Measurements from ENCODE around the gene ATG10.

ATG10 gene

DNA sequence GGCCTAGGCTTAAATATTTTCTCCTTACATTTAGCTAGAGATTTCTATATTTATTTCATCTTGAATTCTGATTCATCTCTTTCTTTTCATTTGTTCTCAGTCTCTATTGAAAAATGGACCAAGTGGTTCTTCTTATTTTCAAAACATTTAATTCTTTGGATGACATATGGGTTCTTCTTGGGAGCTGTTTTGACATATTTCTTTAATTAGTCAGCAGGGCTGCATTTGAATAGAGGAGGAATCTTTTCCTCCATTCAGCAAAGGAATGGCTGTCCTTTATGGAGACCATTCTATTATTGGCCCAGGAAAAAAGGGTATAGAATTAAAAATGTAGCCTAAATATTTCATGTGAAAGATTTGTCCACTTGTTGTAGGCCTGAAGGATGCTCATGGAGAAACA lies 196.5 kb downstream of the ATG10 start:
- no peak for FAIRE-seq

DNA sequence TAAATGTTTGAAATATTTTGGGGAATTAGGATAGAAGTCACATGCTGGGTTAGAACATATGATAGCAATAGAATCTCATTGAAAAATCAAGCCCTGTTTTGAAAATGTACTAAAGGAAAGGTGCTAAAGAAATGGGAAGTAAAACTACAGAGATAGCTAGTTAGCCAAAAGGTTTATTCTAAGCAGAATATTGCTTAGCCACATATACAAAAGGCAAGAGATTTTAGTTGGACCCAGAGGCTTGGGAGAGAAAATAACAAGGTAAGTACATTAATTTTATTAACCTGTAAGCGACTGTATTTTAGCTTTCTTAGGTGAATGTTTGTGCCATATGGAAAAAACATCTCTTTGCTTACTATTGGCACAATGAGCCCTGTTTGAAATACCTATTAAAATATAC lies 198.1 kb downstream of the ATG10 start:
- no peak for FAIRE-seq

DNA sequence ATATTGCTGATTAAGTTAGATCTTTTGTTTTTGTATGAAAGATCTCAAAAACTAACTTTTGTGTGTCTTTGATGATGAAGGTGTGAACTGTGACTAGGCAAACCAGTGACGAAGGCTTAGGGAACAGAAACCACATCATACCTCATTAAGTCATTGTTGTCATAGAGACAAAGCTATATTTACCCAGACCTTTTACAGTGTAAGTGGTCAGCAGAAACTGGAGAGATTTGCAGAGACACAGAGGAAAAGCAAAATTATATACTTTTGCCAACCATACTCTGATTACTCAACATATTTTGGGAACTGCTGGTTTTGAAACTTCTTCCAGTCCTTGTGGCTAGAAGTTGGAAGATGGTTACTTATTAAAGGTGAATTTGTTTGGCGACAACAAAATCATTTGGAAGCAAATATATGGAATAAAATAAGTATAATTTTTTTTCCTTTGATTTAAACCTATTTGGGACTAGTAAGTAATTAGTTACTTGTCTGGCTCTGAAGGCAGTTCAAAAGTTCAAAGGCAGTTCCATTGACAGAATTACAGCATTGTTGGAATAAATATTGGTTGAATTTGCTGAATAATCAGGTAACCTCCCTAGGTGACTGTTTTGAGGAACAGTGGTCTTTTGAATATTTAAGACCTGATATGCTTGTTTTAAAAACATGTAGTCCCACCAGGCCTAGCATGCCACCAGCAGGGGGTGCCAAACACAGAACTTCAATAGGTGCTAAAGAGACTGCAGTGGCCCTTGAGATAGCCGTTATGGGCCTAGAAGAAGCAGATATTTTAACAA lies 202.5 kb downstream of the ATG10 start:
- FAIRE-seq: no peak

DNA sequence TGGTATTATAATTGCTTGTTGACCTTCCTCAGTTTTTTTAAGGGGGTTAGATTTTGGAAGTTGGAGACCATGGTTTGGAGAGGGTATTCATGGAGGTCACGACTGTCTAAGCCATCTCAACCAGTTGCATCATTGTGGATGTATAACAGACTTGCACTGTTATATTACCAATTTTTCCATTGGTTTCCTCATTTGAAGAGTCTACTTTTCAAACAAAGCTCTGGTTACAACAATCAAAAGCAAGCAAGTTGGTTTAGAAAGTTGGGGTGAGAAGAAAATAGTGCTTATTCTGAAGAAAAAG lies 203.0 kb downstream of the ATG10 start:
- no peak for FAIRE-seq

DNA sequence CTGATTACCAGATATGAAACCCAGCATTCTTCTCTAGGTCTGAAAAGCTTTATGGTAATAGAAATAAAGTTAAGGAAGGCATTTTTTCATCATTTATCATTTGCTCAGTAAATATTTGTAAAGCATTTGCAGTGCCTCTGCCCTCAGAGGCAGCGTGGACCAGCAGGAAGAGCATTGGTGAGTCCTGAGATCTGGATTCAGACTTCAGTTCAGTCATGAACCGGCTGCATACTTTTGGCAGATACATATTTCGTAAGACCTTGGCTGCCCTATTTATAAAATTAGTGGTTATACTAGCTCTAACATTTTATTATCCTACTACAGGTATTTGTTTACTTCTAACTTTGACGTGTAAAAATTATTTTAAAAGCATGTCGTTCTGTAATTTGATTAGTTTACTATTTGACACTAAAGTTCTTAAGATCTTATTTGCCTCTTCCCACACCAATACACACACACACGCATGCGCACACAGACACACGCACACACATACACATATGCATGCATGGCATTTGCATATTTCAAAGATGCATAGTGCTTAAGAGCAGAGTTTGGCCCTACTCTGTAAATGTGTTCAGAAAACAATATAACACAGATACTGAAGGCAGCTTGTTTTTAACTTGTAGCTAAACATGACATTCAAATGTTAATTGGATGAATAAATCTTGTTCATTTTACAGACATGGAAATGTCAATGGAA lies 204.4 kb downstream of the ATG10 start:
- no peak for FAIRE-seq

DNA sequence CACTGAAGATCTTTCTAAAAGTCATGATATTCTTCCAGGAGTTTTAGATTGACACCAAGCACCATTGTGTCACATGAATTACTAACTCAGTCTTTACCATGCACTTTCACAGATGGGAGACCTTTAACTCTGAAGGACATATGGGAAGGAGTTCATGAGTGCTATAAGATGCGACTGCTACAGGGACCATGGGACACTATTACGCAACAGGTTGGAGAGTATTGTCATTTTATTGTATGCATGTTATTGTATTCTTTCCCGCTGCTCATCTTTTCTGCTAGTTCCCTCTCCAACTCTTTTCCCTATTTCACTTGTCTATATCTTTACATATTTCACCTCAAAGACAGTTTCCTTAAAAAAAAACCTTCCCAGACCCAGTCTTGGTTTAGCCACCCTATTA lies 206.6 kb downstream of the ATG10 start:
- no peak for FAIRE-seq

DNA sequence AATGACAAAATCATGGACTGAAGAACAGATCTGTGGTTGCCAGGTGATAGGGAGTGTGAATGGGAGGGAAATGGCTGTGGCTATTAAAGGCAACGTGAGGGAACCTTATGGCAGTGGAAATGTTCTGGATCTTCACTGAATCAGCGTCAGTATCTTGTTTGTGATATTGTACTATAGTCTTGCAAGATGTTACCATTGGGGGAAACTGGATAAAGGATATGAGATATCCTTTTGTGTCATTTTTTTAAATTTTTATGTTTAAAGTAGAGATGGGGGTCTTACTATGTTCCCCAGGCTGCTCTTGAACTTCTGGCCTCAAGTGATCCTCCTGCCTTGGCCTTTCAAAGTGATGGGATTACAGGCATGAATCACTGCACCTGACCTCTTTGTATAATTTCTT lies 210.8 kb downstream of the ATG10 start:
- FAIRE-seq: no peak

DNA sequence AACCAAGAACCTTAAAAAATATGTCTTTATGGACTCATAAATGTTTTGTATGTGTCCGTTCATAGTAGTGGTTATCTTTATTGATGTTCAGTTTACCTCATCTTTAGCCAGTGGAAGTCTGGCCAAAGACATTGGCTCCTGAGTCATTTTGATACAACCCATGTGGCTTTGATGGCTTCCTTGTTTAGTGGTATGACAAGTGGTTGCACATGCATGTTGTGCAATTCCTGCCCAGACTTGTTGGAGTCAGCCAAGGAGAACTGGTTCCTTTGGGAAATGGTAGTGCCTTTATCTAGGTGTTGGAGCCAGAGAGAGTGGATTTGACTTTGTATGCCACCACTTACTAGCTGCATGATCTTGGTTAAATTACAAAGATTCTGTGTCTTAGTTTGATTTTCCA lies 212.0 kb downstream of the ATG10 start:
- FAIRE-seq: no peak

DNA sequence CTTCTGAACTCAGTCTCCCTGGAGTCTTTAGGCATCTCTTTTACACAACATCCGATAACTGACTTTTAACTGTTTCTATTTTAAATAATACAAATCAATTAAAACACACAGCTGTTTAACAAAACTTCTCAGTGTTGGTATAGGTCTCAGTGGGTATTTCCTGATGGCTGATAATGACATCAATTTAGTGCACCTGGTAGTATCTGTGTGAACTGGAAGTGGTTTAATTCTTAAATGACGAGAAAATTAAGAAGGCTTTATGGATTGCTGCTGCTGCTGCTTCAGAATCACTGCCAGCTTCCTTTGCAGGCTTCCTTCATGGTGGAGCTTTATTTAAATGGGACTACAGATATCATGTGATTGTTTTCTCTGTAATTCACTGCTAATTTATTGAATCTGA lies 214.0 kb downstream of the ATG10 start:
- no peak for FAIRE-seq

DNA sequence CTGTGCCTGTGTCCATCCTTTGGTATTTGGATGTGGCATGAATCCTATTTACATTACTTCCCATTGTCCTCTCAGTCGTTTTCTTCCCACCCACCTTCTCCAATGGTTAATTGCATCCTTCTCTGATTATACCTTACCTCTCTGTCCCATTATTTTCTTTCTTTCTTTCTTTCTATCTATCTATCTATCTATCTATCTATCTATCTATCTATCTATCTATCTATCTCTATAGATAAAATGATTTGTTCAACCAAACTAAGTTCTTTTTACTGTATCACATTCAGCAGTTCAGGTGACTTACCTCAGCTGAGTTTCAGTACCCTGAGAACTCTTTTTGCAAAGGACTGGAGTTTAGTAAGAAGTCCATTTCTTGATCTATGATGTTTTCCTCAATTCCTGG lies 225.7 kb downstream of the ATG10 start:
- FAIRE-seq: no peak

DNA sequence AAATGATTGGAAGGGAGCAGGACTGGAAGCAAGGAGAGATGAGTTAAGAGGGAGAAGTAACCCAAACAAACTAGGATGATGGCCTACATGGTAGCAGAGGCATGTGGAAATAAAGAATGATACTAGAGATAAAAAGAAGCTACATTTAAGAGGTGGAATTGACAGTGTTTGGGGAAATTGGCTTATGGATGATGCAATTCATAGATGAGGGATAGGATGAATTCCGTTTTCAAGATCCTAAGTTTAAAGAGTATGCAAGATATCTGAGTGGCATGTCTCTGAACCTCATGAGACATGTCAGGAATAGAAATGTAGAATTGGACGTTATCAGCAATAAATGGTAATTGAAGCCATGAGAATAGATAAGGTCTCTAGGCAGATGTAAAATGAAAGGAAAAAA lies 232.7 kb downstream of the ATG10 start:
- no peak for FAIRE-seq

DNA sequence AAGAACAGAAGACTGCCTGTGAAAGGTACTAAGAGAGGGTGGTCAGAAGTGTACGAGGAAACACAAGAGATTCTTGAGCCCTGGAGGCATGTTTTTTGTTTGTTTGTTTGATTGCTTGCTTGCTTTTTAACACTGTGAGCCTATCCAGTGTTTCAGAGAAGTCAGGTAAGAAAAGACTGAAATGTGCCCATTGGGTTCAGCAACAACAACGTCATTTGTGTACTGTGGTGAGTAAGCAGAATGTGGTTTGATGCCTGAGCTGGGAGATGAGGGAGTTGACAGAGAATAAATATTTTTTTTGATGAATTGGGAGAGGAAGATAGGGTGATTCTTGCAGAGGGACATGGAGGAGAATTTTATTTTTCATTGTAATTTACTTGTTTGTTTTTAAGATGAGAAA lies 233.2 kb downstream of the ATG10 start:
- no peak for FAIRE-seq

DNA sequence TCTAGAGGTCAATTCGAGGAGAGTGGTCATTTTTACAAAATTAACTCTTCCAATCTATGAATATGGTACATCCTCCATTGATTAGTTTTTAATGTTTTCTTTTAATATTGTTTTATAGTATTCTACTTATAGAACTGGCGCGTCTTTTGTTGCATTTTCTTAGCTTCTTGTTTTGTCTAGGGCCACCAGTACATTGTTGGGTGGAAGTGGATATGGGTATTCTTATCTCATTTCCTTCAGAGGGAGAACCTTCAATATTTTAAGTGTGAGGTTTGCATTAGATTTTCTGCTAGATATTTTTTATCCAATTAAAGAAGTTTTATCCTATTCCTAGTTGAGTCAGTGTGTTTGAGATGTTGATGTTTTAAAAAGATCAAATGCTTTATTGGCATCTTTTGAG lies 236.5 kb downstream of the ATG10 start:
- no peak for FAIRE-seq

DNA sequence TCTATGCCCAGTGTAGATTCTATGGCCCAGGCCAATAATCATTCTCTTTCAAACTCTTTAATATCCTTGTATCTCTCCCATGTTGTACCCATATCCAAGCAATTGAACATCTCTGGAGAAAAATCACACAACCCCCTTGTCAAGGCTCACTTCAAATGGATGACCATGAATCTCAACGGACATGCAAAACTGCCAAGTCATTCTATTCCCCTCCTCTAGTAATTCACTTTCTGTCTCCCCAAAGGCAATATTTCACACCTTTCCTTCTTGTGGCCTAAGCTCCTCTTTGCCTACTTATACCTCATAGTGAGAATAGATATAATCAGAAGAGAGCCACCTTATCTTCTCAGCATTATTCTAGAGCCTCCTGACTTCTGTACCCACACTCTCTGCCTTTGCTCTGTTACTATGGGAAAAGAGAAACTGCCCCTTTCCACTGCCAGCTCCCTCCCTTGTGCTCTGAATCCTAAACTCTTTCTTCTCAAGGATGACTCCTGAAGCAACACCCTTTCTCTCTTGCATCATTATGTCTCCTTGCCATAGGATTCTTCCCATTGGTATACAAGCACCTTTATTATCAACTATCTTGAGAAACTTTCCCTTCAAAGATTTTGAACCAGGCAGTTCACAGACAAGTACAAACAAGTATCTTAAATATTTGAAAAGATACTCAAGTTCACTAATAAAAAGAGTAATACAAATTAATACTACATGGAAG lies 240.2 kb downstream of the ATG10 start:
- no peak for FAIRE-seq

DNA sequence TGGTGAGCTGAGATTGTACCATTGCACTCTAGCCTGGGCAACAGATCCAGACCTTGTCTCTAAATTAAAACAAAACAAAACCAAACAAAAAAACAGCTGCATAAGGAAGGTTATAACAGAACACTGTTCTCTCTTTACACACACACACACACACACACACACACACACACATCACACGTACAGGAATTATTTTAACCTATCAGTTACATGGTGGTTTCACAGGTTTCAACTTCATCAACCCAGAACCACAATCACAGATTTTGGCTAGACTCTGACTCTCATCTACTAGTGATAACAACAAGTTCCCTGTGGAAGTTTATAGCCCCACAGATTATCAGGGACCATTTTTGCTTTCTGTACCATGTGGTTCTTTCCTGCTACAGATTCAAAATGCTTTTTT lies 246.1 kb downstream of the ATG10 start:
- no peak for FAIRE-seq

DNA sequence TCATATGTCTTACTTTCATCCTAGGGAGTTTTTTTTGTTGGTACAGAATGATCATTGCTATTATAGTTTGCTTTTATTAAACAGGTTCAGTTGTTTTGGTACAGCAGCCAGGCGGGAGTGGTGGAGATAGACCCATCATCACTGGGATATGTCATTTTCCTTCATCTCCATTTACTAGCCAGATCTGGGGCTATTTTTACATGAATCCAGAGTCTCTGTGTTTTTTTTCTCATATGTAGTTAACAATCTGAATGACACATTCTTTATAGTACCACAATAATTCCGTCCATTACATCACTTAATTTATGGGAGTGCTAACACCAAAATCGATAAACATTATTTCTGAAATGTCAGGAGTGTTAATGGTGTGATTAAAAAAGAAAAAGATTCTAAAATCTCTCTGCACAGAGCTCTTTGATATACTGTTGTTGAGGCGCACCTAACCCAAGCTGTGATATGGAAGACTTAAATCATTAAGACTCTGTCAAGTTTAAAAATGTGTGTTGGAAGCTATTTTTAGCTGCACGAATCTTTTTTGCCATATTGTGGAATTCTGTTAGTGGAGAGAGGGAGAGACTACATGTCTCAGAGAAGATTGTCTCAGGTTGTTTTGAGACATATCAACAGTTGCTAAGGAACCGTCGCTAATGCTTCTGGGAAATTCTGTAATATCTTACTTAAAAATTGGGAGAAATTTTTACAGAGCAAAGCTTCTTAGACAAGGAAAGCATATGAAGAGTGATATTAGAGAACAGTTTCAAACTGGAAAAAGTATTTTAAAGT lies 246.7 kb downstream of the ATG10 start:
- no peak for FAIRE-seq

DNA sequence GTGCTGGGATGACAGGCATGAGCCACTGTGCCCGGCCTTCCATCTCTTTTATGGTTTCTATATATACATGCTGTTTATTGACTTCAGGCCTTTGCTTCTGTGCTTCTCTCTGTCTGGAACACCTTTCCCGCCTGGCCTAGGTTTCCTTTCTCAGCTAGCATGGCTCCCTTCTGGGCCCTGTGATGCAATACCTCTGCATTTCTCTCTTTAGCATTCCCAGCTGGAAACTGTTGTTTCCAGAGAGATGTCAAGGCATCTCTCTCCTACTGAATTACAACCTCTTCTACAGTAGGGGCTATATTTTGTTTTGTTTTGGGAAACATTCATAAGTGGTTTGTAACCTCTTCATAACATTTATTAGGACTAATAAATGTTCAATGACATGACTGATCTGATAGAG lies 249.2 kb downstream of the ATG10 start:
- no peak for FAIRE-seq

DNA sequence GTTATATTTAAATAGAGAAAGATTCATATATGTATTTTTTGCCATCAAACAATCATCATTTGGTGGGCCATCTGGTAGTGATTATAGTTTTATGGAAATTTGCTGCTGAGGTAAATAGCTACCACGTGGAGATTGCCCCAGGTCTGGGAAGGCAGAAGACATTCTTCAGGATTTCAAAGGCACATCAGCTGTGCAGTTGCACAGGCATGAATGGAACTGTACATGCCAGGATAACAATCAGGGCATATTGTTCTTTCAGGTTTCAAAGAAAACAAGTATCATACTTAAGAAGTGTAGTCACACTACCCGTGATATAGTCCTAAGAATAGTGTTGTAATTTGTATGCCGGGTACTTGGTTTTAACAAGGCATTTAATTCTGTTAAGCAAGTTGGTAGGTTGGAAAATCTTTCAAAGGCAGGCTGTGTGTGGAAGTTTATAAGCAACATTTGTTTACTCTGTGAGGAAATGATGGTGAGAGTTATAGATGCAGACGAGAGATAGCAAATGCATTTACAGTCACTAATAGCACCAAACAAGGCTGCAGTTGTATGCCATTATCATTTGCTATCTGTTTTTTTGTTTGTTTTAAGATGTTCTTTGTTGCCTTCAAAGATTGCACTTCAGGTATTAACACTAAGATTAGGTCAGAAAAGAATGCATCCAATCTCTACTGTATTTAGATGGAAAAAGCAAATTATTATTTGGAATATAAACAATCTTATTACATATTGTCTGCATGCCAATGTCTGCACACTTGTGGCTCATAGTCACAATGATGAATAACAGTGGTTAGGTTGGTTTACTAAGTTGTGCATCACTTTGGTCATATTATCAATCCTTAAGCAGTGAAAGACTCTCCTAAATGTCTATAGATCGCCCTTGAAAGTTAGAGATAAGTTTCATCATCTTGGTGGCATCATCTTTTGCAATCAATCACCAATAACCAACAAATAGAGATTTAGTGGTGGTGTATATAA lies 251.1 kb downstream of the ATG10 start:
- FAIRE-seq: no peak

DNA sequence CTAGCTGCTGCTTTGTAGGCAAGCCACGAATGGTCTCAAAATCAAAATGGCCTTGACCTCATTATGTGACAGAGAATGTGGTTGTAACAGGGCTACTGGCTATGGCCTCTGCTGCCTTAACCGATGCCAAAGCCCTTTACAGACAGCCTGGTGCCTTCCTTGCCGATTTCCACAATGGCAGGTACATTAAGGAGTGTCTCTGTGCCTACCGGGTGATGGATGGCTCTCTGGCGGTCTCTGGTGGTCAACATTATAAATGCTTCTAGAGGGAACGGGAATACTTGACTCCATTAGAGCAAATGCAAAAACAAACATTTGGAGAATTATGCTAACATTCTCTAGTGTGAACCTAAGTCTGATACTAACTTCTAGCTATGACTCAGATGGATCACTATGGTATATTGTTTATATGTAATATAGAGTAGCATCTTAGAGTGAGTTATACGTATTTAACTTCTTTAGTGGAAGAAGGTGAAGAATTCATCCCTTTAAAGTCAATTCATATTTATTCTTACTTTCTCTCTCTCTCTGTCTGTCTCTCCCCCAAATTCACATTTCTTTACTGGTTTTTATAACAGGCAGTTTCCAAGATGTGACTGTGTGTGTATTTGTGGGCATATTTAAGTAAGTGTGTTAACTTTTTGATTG lies 253.8 kb downstream of the ATG10 start:
- FAIRE-seq: no peak

DNA sequence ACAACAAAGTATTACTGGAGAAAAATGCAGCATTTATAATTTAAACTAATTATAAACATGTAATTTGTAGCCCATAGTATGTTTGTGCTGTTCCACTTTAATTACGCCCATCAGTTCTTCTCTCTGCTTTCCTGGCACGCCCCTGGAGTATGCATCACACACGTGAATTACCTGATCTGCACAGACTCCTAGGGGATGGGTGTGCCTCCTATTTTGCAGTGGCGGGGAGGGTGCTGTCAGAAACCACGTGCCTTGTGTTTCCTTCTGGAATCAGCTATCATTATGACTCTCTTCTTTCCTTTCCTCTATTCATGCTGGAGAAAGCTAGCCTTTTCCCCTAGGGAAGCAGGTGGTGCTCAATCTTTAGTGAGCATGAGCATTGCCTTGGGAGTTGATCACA lies 263.1 kb downstream of the ATG10 start:
- no peak for FAIRE-seq

DNA sequence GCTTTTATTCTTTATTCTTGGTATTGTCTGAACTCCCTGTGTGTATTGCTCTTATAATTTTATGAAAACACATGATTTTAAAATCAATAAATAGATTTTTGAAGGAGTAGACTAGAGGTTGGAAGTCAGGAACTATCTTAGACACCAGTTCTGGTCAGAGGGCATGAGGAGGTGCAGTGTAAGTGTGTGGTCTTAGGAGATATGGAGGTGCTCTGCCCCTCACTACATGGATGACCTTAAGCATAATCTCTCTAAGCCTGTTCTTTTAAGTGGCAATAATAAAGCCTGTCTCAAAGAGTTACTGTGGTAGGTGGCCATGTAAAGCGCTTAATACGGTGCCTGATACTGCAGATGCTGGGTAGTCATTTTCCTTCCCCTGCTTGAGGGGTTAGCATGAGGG lies 272.3 kb downstream of the ATG10 start:
- no peak for FAIRE-seq
